Measurements from ENCODE around the gene PRCC.
A peak's percentile ranks its signal among the peaks of the same experiment; 100 is the strongest.

Gene PRCC

GRCh38 chr1:156822680-156823079, 55.3 kb downstream of the PRCC start:
- H3K27ac Mint-ChIP-seq = peak overlapping the region; percentile 90
- H3K4me3 Mint-ChIP-seq = peak overlapping the region; percentile 4
- no peaks in the 10 kb centered on the region for H3K27me3 Mint-ChIP-seq
- H3K9me3 Mint-ChIP-seq = peaks cover 12% of the 10 kb centered on the region
- H3K4me1 Mint-ChIP-seq (ENCODE audit: low read depth) = peaks cover 51% of the 10 kb centered on the region
- H3K36me3 Mint-ChIP-seq (ENCODE audit: low read depth) = peaks cover 13% of the 10 kb centered on the region

- Mint-ChIP-seq H3K4me3 (no peak overlapping the region), H3K27ac (peak overlapping the region; percentile 90), H3K4me1 (ENCODE audit: low read depth) (peaks cover 48% of the 10 kb centered on the region), H3K27me3 (no peaks in the 10 kb centered on the region), H3K9me3 (peaks cover 12% of the 10 kb centered on the region), H3K36me3 (ENCODE audit: low read depth) (peaks cover 12% of the 10 kb centered on the region)
Observed at GRCh38 chr1:156823210-156823790, 56.0 kb downstream of the PRCC start.

- H3K27me3 Mint-ChIP-seq = peaks cover 7% of the 10 kb centered on the region
- H3K4me1 Mint-ChIP-seq (ENCODE audit: low read depth) = peaks cover 29% of the 10 kb centered on the region
- no peaks in the 10 kb centered on the region for H3K9me3 Mint-ChIP-seq
- no peak overlapping the region for H3K27ac Mint-ChIP-seq
- no peaks in the 10 kb centered on the region for H3K36me3 Mint-ChIP-seq (ENCODE audit: low read depth)
- no peak overlapping the region for H3K4me3 Mint-ChIP-seq
Observed at GRCh38 chr1:156826630-156827029, 59.3 kb downstream of the PRCC start.

GRCh38 chr1:156828400-156829124, 61.2 kb downstream of the PRCC start:
- H3K36me3 Mint-ChIP-seq (ENCODE audit: low read depth) = no peaks in the 10 kb centered on the region
- no peak overlapping the region for H3K4me3 Mint-ChIP-seq
- peaks cover 16% of the 10 kb centered on the region for H3K4me1 Mint-ChIP-seq (ENCODE audit: low read depth)
- H3K27ac Mint-ChIP-seq = peak overlapping the region; percentile 56
- H3K9me3 Mint-ChIP-seq = no peaks in the 10 kb centered on the region
- H3K27me3 Mint-ChIP-seq = peaks cover 12% of the 10 kb centered on the region

- Mint-ChIP-seq H3K36me3 (ENCODE audit: low read depth) (no peaks in the 10 kb centered on the region), H3K4me3 (no peak overlapping the region), H3K27ac (no peak overlapping the region), H3K4me1 (ENCODE audit: low read depth) (peaks cover 53% of the 10 kb centered on the region), H3K27me3 (peaks cover 12% of the 10 kb centered on the region), H3K9me3 (no peaks in the 10 kb centered on the region)
Observed at GRCh38 chr1:156832434-156832833, 65.1 kb downstream of the PRCC start.

GRCh38 chr1:156833603-156834002, 66.3 kb downstream of the PRCC start:
- Mint-ChIP-seq H3K4me1 (ENCODE audit: low read depth) (peaks cover 54% of the 10 kb centered on the region), H3K4me3 (peak overlapping the region; percentile 19), H3K27ac (peak overlapping the region; percentile 83), H3K27me3 (peaks cover 12% of the 10 kb centered on the region), H3K9me3 (no peaks in the 10 kb centered on the region), H3K36me3 (ENCODE audit: low read depth) (no peaks in the 10 kb centered on the region)

- H3K4me1 Mint-ChIP-seq (ENCODE audit: low read depth) = peaks cover 55% of the 10 kb centered on the region
- peak overlapping the region; percentile 19 for H3K4me3 Mint-ChIP-seq
- peak overlapping the region; percentile 83 for H3K27ac Mint-ChIP-seq
- H3K36me3 Mint-ChIP-seq (ENCODE audit: low read depth) = no peaks in the 10 kb centered on the region
- H3K9me3 Mint-ChIP-seq = no peaks in the 10 kb centered on the region
- peaks cover 15% of the 10 kb centered on the region for H3K27me3 Mint-ChIP-seq
Observed at GRCh38 chr1:156834322-156834721, 67.0 kb downstream of the PRCC start.

- H3K9me3 Mint-ChIP-seq = no peaks in the 10 kb centered on the region
- peak overlapping the region; percentile 88 for H3K27ac Mint-ChIP-seq
- H3K36me3 Mint-ChIP-seq (ENCODE audit: low read depth) = no peaks in the 10 kb centered on the region
- peaks cover 18% of the 10 kb centered on the region for H3K27me3 Mint-ChIP-seq
- peaks cover 60% of the 10 kb centered on the region for H3K4me1 Mint-ChIP-seq (ENCODE audit: low read depth)
- H3K4me3 Mint-ChIP-seq = peak overlapping the region; percentile 42
Observed at GRCh38 chr1:156836041-156836654, 68.8 kb downstream of the PRCC start.

GRCh38 chr1:156836892-156837291, 69.6 kb downstream of the PRCC start:
- Mint-ChIP-seq H3K4me3 (peak overlapping the region; percentile 36), H3K27ac (peak overlapping the region; percentile 57), H3K27me3 (peaks cover 18% of the 10 kb centered on the region), H3K9me3 (no peaks in the 10 kb centered on the region), H3K36me3 (ENCODE audit: low read depth) (no peaks in the 10 kb centered on the region), H3K4me1 (ENCODE audit: low read depth) (peaks cover 60% of the 10 kb centered on the region)

- Mint-ChIP-seq H3K9me3 (no peaks in the 10 kb centered on the region), H3K4me1 (ENCODE audit: low read depth) (peaks cover 51% of the 10 kb centered on the region), H3K27ac (peak overlapping the region; percentile 24), H3K4me3 (no peak overlapping the region), H3K36me3 (ENCODE audit: low read depth) (no peaks in the 10 kb centered on the region), H3K27me3 (peaks cover 32% of the 10 kb centered on the region)
Observed at GRCh38 chr1:156838972-156839371, 71.6 kb downstream of the PRCC start.

- Mint-ChIP-seq H3K27ac (no peak overlapping the region), H3K27me3 (peaks cover 38% of the 10 kb centered on the region), H3K9me3 (no peaks in the 10 kb centered on the region), H3K4me1 (ENCODE audit: low read depth) (peaks cover 50% of the 10 kb centered on the region), H3K36me3 (ENCODE audit: low read depth) (no peaks in the 10 kb centered on the region), H3K4me3 (no peak overlapping the region)
Observed at GRCh38 chr1:156839426-156840109, 72.2 kb downstream of the PRCC start.

GRCh38 chr1:156840186-156840897, 73.0 kb downstream of the PRCC start:
- H3K4me3 Mint-ChIP-seq = no peak overlapping the region
- H3K36me3 Mint-ChIP-seq (ENCODE audit: low read depth) = no peaks in the 10 kb centered on the region
- H3K9me3 Mint-ChIP-seq = no peaks in the 10 kb centered on the region
- H3K4me1 Mint-ChIP-seq (ENCODE audit: low read depth) = peaks cover 50% of the 10 kb centered on the region
- H3K27ac Mint-ChIP-seq = no peak overlapping the region
- H3K27me3 Mint-ChIP-seq = peaks cover 42% of the 10 kb centered on the region

- Mint-ChIP-seq H3K27me3 (peaks cover 48% of the 10 kb centered on the region), H3K4me3 (no peak overlapping the region), H3K36me3 (ENCODE audit: low read depth) (no peaks in the 10 kb centered on the region), H3K4me1 (ENCODE audit: low read depth) (peaks cover 47% of the 10 kb centered on the region), H3K9me3 (no peaks in the 10 kb centered on the region), H3K27ac (no peak overlapping the region)
Observed at GRCh38 chr1:156840898-156841279, 73.6 kb downstream of the PRCC start.

- no peaks in the 10 kb centered on the region for H3K9me3 Mint-ChIP-seq
- peaks cover 43% of the 10 kb centered on the region for H3K4me1 Mint-ChIP-seq (ENCODE audit: low read depth)
- H3K27me3 Mint-ChIP-seq = peaks cover 53% of the 10 kb centered on the region
- no peaks in the 10 kb centered on the region for H3K36me3 Mint-ChIP-seq (ENCODE audit: low read depth)
- no peak overlapping the region for H3K27ac Mint-ChIP-seq
- no peak overlapping the region for H3K4me3 Mint-ChIP-seq
Observed at GRCh38 chr1:156841295-156841855, 74.0 kb downstream of the PRCC start.
